MCF 10A (cell line): Measurements from ENCODE around the gene PPP3CB. TPM values are rescaled to one million over a fixed set of nuclear protein-coding genes. Genes with fewer than 3 reads are reported as not detected.
A peak's percentile ranks its signal among the peaks of the same experiment; 100 is the strongest.

Source experiments
- Bru-seq: library from RNA; stranded (reverse); fragments of 400-500 nt; gene quantifications from one replicate; lab custom pipeline; 2021; lab: Mats Ljungman, UMichigan
- BruChase-seq, 2 experiments: library from RNA; stranded (reverse); fragments of 400-500 nt; gene quantifications; one replicate each; lab custom pipeline; 2021; lab: Mats Ljungman, UMichigan
- BruUV-seq: library from RNA; stranded (reverse); fragments of 400-500 nt; replicated peaks from 2 replicates; lab custom pipeline; 2021; lab: Mats Ljungman, UMichigan
- CTCF ChIA-PET: fragments of 300-600 bp; sonication (Branson Sonifier 250); formaldehyde crosslinking; extraction: SDS; loops from one replicate; lab custom pipeline; 2021; ENCODE audit warnings: antibody characterized with exemption, inconsistent platforms; lab: Yijun Ruan, JAX
- POLR2A ChIA-PET: fragments of 300-600, 350-650 bp; sonication (Branson Sonifier 250); formaldehyde crosslinking; extraction: SDS; loops from one replicate; lab custom pipeline; 2020; ENCODE audit warnings: antibody characterized with exemption, inconsistent platforms; lab: Yijun Ruan, JAX
- DNase-seq: peaks from one replicate; pipeline ENCODE4 v3.0.0-alpha.2; 2018; ENCODE audit not compliant: unreplicated experiment
- H3K27ac Mint-ChIP-seq: one replicate; pipeline ENCODE4 v1.8.0; 2022; ENCODE audit warnings: mild to moderate bottlenecking, low read depth, mixed read lengths; ENCODE audit not compliant: unreplicated experiment
- H3K27me3 Mint-ChIP-seq: one replicate; pipeline ENCODE4 v1.8.0; 2022; ENCODE audit warnings: mixed read lengths; ENCODE audit not compliant: insufficient read depth, unreplicated experiment
- H3K36me3 Mint-ChIP-seq: one replicate; pipeline ENCODE4 v1.8.0; 2022; ENCODE audit warnings: mild to moderate bottlenecking, moderate library complexity, mixed read lengths; ENCODE audit not compliant: insufficient read depth, unreplicated experiment
- H3K4me1 Mint-ChIP-seq: one replicate; pipeline ENCODE4 v1.8.0; 2022; ENCODE audit warnings: mixed read lengths; ENCODE audit not compliant: insufficient read depth, unreplicated experiment
- H3K4me3 Mint-ChIP-seq: one replicate; pipeline ENCODE4 v1.8.0; 2022; ENCODE audit warnings: mild to moderate bottlenecking, moderate library complexity, mixed read lengths; ENCODE audit not compliant: unreplicated experiment
- H3K9me3 Mint-ChIP-seq: one replicate; pipeline ENCODE4 v1.8.0; 2022; ENCODE audit warnings: mixed read lengths; ENCODE audit not compliant: unreplicated experiment
- CTCF ChIP-seq: fragments of 200-600 bp; IDR thresholded peaks from one replicate; pipeline ENCODE4 v1.8.0; 2022; ENCODE audit warnings: antibody characterized with exemption, mild to moderate bottlenecking; ENCODE audit not compliant: unreplicated experiment
- intact Hi-C: fragments of 100-400 bp; cut with micrococcal nuclease; formaldehyde crosslinking; loops from 2 replicates; pipeline ENCODE4 v1.14.1; 2022
- long read RNA-seq: library from polyadenylated mRNA; stranded (forward); transcript quantifications from one replicate; pipeline ENCODE4 v2.0.0, GENCODE V29; 2022
- total RNA-seq: library from RNA; stranded (reverse); gene quantifications from 2 replicates; pipeline ENCODE4 v1.2.3, GENCODE V29; 2022

The PPP3CB gene
- 34.8 and 37.4 TPM in 2 replicates for total RNA-seq
- Bru-seq, nascent RNA = percentile 83 among the genes with signal in this experiment
- percentile 89 among the genes with signal in this experiment for BruChase-seq, experiment 1, labeled RNA remaining after a 6-hour chase
- BruChase-seq, experiment 2, labeled RNA remaining after a 2-hour chase = percentile 90 among the genes with signal in this experiment
- long read RNA-seq, transcript PPP3CB-201 (12 exons, 2,418 nt) = major isoform, 5 of 56 reads
- long read RNA-seq, partial matches to known transcripts = 19 of 56 reads
- long read RNA-seq, other reads (novel, unspliced or antisense) = 28 of 56 reads

DNA sequence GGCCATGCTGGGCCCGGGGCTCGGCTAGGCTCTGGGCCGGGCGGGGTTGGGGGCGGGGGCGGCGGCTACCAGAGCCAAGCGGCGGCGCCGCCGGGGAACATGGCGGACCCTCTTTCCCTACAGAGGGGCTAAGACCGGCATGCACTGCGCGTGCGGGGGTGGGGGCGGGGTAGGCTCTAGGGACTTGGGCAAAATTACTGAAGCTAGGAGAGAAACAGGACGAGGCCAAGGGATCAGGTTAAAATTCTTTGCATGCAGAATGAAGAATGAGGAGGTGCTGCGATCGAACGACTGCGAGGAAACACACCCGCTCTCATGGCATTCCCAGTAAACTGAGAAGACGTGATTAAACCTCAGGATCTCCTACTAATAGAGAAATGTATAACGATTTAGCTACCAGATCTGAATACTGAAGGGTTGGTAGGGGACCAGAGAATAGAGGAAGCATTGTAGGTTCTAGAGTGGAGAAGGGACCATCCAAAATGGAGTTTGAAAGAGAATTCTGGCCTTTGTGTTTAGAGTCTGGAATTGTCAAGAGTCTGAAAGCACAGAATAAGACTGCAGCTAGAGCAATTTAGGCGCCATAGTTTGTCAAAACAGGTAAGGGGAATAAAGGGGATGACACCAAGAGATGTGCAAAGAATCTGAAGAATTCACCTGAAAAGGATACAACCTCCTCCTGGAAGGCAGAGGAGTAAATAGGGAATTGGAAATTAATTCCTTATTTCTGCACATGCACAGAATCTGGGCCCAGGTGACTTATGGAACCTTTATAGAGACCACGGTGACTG, at the start of gene PPP3CB:
TSS of gene PPP3CB (minus strand) at position 141 of the 791 bp plus-strand sequence. CDS start at position 6, 135 bp downstream.
- ChIA-PET POLR2A (interaction anchor here (0.6 to 6.2 kb wide), 23 partner anchors 10 to 400 kb away, joined by 3 to 77 read pairs (median 4); partner anchors contain the start of genes ANXA7, CFAP70, CHCHD1 and DNAJC9), CTCF (interaction anchor here (0.6 to 1.3 kb wide), 3 partner anchors 82 to 249 kb away, joined by 3 to 5 read pairs (median 3); partner anchors contain the start of genes ANXA7 and DNAJC9)
- Mint-ChIP-seq H3K27ac (peak within 1 kb of the TSS; percentile 74), H3K27me3 (no peaks in the 10 kb centered on the region), H3K36me3 (peaks cover 13% of the 10 kb centered on the region), H3K9me3 (no peaks in the 10 kb centered on the region), H3K4me3 (peak within 1 kb of the TSS; percentile 86), H3K4me1 (peaks cover 28% of the 10 kb centered on the region)
- TSS peak; percentile 80 for BruUV-seq
- peak; percentile 95 for DNase-seq
- intact Hi-C loops = loop anchor here (2.0 to 5.0 kb wide), 2 partner anchors 83 to 234 kb away; no protein-coding TSS in a partner anchor
- TF ChIP-seq CTCF = no peak

- no peak for TF ChIP-seq CTCF
- no TSS peak for BruUV-seq
- intact Hi-C loops = no loop called here
- H3K4me1 Mint-ChIP-seq = no peaks in the 10 kb centered on the region
- DNase-seq = no peak
- no peaks in the 10 kb centered on the region for H3K9me3 Mint-ChIP-seq
- no peak overlapping the region for H3K27ac Mint-ChIP-seq
- no peak overlapping the region for H3K4me3 Mint-ChIP-seq
- ChIA-PET CTCF (no interaction called here), POLR2A (no interaction called here)
- peaks cover 21% of the 10 kb centered on the region for H3K36me3 Mint-ChIP-seq
- H3K27me3 Mint-ChIP-seq = no peaks in the 10 kb centered on the region
These were observed 49.5 kb upstream of the PPP3CB start for GRCh38 chr10:73545357-73545756.

DNA sequence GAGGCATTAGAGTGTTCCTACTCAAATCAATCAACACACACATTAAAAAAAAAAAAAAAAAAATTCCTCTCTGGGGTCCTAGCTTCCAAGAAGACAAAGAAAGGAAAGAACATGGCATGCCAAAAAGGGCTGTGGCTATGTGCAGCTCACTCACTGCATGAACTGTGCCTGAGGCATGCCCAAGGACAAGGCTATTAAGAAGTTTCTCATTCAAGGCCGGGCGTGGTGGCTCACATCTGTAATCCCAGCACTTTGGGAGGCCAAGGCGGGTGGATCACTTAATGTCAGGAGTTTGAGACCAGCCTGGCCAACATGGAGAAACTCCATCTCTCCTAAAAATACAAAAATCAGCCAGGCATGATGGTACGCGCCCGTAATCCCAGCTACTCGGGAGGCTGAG, 41.9 kb upstream of the PPP3CB start:
- CTCF ChIA-PET = interaction anchor here (0.6 to 6.1 kb wide), 4 partner anchors 8 to 267 kb away, joined by 3 to 32 read pairs (median 12); no protein-coding TSS in a partner anchor
- H3K36me3 Mint-ChIP-seq = peaks cover 39% of the 10 kb centered on the region
- DNase-seq = no peak
- no peaks in the 10 kb centered on the region for H3K27me3 Mint-ChIP-seq
- H3K4me3 Mint-ChIP-seq = no peak overlapping the region
- no peaks in the 10 kb centered on the region for H3K9me3 Mint-ChIP-seq
- BruUV-seq = no TSS peak
- intact Hi-C loops = no loop called here
- H3K4me1 Mint-ChIP-seq = no peaks in the 10 kb centered on the region
- no peak for TF ChIP-seq CTCF
- POLR2A ChIA-PET = interaction anchor here (0.6 to 1.2 kb wide), 3 partner anchors 14 to 30 kb away, joined by 4 to 6 read pairs (median 4); no protein-coding TSS in a partner anchor
- no peak overlapping the region for H3K27ac Mint-ChIP-seq
